ENCODE results near the gene MAP4K3. TPM values are rescaled to one million over a fixed set of nuclear protein-coding genes. Genes with fewer than 3 reads are reported as not detected.

Gene MAP4K3
- total RNA-seq, 1 donor from 2014 or later, result 11.0 TPM

DNA sequence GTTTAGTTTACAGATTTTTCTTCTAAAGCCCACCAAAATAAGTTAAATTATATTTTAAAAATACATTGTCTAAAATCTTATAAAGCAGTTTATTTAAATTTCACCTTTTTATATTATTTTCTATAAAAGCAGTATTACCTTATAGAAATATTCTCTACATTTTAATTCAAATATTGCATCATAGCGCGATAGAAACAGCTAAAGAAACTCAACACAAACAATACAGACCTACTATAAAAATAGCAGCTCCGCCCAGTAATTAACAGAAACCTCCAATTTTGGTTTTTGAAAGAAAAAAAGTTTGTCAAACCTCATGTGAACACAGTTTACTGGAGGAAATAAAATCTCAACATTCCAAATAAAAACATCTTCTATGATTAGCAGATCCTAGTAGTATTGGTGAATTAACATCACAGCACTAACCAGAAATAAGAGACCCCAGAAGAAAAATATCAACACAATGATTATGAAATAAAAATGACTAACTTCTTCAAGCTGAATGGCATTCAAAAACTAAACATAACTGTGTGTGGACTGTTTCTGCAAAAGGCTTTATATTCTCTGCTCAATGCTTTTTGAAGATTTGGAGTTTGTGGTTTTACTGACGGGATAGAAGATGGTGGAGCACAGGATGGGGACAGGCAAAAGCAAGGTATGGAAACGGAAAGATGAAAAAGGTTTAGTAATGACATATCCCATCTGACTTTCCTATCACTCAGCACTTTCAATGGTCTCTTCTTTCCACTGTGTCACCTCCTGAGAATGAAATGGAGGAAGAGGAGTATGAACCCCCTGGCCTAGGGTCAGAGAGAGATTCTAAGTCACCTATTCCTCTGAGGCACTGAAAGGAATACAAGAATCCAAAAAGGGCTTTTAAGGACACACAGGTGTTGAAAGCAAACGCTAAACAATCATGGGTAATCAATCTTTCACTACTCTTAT lies 17.5 kb downstream of the MAP4K3 start:
- CTCF ChIA-PET, result no interaction called here
- Mint-ChIP-seq H3K36me3 (ENCODE audit: low read depth) (no peaks in the 10 kb centered on the region), H3K4me1 (peaks cover 4% of the 10 kb centered on the region), H3K9me3 (no peaks in the 10 kb centered on the region), H3K27ac (no peak overlapping the region), H3K27me3 (no peaks in the 10 kb centered on the region), H3K4me3 (no peak overlapping the region)
- no peak for TF ChIP-seq CTCF (IDR thresholded peaks at IDR 0.05)
- POLR2A ChIA-PET, result no interaction called here
- intact Hi-C loops (cut with micrococcal nuclease), result loop anchor here (2.0 kb wide), 1 partner anchor 15 kb away; no protein-coding TSS in a partner anchor
- DNase-seq, result no peak
- ATAC-seq (ENCODE audit: low read depth), result no peak

DNA sequence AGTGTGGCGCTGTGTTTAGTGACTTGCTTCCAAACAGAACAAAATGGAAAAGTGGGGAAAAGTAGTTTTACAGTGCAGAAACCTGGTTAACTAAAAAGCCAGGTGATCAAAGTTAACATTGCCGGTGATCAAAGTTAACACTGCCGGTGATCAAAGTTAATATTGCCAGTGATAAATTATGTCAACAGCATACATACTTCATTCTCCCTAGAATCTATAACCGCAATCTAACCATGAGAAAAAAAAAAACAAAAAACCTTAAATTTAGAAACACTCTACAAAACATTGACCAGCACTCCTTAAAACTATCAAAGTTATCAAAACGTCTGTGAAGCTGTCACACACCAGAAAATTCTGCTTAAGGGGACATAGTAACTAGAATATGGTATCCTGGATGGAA lies 18.6 kb downstream of the MAP4K3 start:
- Mint-ChIP-seq H3K4me3 (no peak overlapping the region), H3K36me3 (ENCODE audit: low read depth) (no peaks in the 10 kb centered on the region), H3K9me3 (no peaks in the 10 kb centered on the region), H3K27ac (no peak overlapping the region), H3K4me1 (peaks cover 4% of the 10 kb centered on the region), H3K27me3 (no peaks in the 10 kb centered on the region)
- intact Hi-C loops (cut with micrococcal nuclease), result no loop called here
- no peak for TF ChIP-seq CTCF (IDR thresholded peaks at IDR 0.05)
- DNase-seq (no peak), ATAC-seq (ENCODE audit: low read depth) (no peak)
- CTCF ChIA-PET, result no interaction called here
- POLR2A ChIA-PET, result interaction anchor here (0.7 kb wide), 1 partner anchor 22 kb away, joined by 3 read pairs; no protein-coding TSS in a partner anchor

DNA sequence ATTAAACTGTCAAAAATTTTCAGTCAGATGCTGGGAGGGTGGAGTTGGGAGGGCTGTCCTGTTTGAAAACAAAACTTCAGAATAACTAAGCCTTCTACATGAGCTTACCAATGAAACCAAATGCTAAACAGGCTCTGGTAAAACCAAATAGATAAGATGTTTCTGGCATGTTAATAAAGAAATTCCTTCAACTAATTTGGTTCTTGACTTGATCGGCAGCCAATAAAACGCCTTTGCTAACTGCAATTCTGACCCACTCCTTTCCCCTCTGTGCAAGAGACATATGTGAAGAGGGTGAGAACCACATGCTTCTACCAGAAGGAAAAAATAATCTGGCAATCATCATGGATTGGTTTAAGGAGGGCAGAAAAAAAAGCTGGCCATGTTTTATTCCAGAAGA lies 20.9 kb downstream of the MAP4K3 start:
- Mint-ChIP-seq H3K9me3 (no peaks in the 10 kb centered on the region), H3K4me3 (no peak overlapping the region), H3K36me3 (ENCODE audit: low read depth) (no peaks in the 10 kb centered on the region), H3K27ac (no peak overlapping the region), H3K4me1 (peaks cover 14% of the 10 kb centered on the region), H3K27me3 (no peaks in the 10 kb centered on the region)
- intact Hi-C loops (cut with micrococcal nuclease), result no loop called here
- ATAC-seq (ENCODE audit: low read depth) (no peak), DNase-seq (no peak)
- ChIA-PET CTCF (no interaction called here), POLR2A (no interaction called here)
- no peak for TF ChIP-seq CTCF (IDR thresholded peaks at IDR 0.05)

GRCh38 chr2:39413063-39413737 lies 23.9 kb downstream of the MAP4K3 start:
- H3K4me1 Mint-ChIP-seq, result peaks cover 29% of the 10 kb centered on the region

More at GRCh38 chr2:39413063-39413737, 23.9 kb downstream of the MAP4K3 start:
- TF ChIP-seq CTCF (IDR thresholded peaks at IDR 0.05), result no peak
- ChIA-PET CTCF (no interaction called here), POLR2A (no interaction called here)
- no peak for ATAC-seq (ENCODE audit: low read depth)
- DNase-seq, result no peak
- Mint-ChIP-seq H3K9me3 (no peaks in the 10 kb centered on the region), H3K4me3 (no peak overlapping the region), H3K27ac (no peak overlapping the region), H3K36me3 (ENCODE audit: low read depth) (no peaks in the 10 kb centered on the region), H3K27me3 (no peaks in the 10 kb centered on the region)
- intact Hi-C loops (cut with micrococcal nuclease), result no loop called here

All from activated B cell treated with CpG ODN at 0.5 μM for 24 hours (primary cell).